Activated naive CD4-positive, alpha-beta T cell treated with anti-CD3 and anti-CD28 coated beads, Interleukin-2, amount 50 U/mL, for 72 hours (primary cell): ENCODE results near the gene LRRC47. TPM values are rescaled to one million over a fixed set of nuclear protein-coding genes. Genes with fewer than 3 reads are reported as not detected.
A peak's percentile ranks its signal among the peaks of the same experiment; 100 is the strongest.
"Not testable (repeated sequence)": the region's sequence is repeated elsewhere in the genome, so short reads cannot be mapped to it uniquely, and the experiment has no call there.

Source experiments
- ATAC-seq, 2 donors: fragments of 150-1000 bp; cut with Tn5 transposase; 2 replicates each; pipeline ENCODE4 v1.10.0; 2021; ENCODE audit warnings: mild to moderate bottlenecking in 2 of 2, moderate library complexity in 2 of 2
- DNase-seq, 2 donors: peaks; one replicate each; pipeline ENCODE4 v3.0.0; 2021 to 2022; ENCODE audit warnings: low spot score in 2 of 2
- H3K27ac Mint-ChIP-seq, 2 donors: one replicate each; pipeline ENCODE4 v1.8.0; 2022; ENCODE audit warnings: mild to moderate bottlenecking in 2 of 2, mixed read lengths in 2 of 2
- H3K36me3 Mint-ChIP-seq, 2 donors: one replicate each; pipeline ENCODE4 v1.8.0; 2022; ENCODE audit warnings: mixed read lengths in 2 of 2
- H3K9me3 Mint-ChIP-seq, 2 donors: one replicate each; pipeline ENCODE4 v1.8.0; 2022; ENCODE audit warnings: mixed read lengths in 2 of 2
- total RNA-seq, 2 donors: library from RNA; stranded (reverse); gene quantifications; one replicate each; pipeline ENCODE4 v1.2.3, GENCODE V29; 2022

LRRC47 gene
- total RNA-seq, 2 donors from 2014 or later: 26.8 to 33.9 TPM

DNA sequence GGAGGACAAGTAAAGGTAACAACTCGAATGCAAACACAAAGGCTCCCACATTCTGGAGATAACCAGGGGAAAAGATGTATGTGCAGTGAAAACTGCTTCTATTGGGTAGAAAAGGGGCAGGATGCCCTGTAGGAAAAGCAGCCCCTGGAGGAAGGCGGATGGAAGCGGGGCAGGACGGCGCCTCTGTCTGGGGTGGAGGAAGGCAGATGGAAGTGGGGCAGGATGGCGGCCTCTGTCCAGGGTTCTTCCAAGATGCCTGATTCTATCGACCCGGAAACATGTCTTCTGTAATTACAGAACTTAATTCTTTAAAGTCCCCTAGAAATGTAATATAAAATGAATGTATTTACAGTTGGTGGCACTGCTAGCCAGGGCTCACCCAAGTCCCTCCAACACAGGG lies 24.0 kb upstream of the LRRC47 start:
- peak overlapping the region in 1 of 2 donors; percentile 51 for H3K27ac Mint-ChIP-seq
- DNase-seq (no peak), ATAC-seq (no peak)
- H3K36me3 Mint-ChIP-seq: no peaks in the 10 kb centered on the region
- no peaks in the 10 kb centered on the region for H3K9me3 Mint-ChIP-seq

DNA sequence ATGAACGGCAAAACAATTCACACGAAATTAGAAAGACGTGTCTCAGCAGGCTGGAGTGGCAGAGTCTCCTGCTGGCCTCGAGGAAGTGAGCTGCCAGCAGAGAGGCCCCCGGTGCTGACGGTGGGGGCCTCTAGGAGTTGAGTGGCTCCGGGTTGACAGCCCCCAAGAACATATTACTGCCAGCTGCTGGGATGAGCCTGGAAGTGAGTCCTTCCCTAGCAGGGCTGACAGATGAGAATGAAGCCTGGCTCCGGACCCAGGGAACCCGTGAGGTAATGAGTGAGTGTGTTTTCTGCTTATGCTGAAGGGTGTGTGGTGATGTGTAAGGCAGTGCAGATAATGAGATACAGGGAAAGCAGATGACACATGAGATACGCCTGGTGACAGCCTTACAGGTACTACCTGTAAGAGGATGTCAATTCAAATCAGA lies 23.5 kb upstream of the LRRC47 start:
- ATAC-seq (no peak), DNase-seq (no peak)
- H3K9me3 Mint-ChIP-seq: no peaks in the 10 kb centered on the region
- H3K36me3 Mint-ChIP-seq: no peaks in the 10 kb centered on the region
- peak overlapping the region in 1 of 2 donors; percentile 51 for H3K27ac Mint-ChIP-seq

DNA sequence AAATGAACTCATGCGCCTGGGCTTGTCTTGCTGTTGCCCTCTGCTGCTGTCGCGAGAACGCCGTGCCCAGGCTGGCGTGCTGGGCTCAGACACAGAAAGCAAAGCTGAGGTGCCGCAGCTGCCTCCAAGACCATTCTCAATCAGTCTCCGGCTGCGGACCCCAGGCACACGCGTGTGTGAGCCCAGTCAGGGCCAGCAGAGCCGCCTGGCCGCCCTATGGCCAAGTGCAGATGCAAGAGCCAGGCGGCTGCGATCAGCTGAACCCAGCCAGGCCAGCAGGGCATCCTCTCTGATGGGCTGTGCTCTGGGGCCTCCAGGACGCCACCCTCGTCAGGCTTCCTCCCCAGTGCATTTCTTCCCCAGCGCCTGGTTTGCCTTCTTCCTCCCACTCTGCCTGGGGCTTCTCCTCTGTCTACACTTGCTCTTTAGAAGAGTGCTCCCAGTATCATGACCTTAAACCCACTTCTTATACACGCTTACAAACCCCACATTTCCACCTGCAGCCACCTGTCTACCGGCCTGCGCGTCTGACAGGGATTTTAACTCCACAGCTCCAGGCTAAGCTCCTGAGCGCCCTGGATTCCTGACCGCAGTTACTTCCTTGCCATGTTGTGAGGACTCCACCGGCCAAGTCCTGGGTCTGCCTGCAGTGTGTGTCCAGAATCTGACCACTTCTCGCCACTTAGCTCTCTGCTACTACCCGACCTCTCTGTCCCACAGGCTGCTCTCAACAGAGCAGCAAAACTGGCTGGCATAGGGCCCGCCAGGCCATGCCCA lies 21.7 kb upstream of the LRRC47 start:
- no peaks in the 10 kb centered on the region for H3K36me3 Mint-ChIP-seq
- ATAC-seq (no peak), DNase-seq (no peak)

DNA sequence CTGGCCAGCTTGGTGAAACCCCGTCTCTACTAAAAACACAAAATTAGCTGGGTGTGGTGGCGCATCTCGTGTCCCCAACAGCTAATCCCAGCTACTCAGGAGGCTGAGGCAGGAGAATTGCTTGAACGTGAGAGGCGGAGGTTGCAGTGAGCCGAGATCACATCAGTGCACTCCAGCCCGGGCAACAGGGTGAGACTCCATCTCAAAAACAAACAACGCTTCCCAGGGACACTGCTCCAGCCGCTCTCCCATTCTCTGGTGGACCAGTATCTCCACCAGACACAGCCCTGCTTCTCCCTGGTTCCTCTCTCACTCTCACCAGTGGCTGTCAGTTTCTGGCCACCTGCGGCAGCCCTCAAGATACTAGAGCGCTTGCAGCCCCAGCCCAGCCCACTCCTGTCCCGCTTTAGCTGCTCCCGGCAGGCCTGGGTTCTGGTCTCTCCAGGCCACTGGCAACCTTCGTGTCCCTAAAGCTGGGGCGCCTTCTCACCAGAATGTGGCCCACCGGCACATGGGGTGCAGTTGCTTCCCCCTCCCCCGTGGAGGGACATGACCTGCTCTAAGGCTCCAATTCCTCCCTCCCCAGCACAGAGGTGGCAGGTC lies 20.9 kb upstream of the LRRC47 start:
- H3K36me3 Mint-ChIP-seq: no peaks in the 10 kb centered on the region
- ATAC-seq: no peak
- no peak for DNase-seq
- peak overlapping the region in 1 of 2 donors; percentile 11 for H3K27ac Mint-ChIP-seq
- H3K9me3 Mint-ChIP-seq: no peaks in the 10 kb centered on the region

More for the DNA sequence above, 21.7 kb upstream of the LRRC47 start:
- Mint-ChIP-seq H3K9me3 (no peaks in the 10 kb centered on the region), H3K27ac (peak overlapping the region; percentile 11 to 88)

DNA sequence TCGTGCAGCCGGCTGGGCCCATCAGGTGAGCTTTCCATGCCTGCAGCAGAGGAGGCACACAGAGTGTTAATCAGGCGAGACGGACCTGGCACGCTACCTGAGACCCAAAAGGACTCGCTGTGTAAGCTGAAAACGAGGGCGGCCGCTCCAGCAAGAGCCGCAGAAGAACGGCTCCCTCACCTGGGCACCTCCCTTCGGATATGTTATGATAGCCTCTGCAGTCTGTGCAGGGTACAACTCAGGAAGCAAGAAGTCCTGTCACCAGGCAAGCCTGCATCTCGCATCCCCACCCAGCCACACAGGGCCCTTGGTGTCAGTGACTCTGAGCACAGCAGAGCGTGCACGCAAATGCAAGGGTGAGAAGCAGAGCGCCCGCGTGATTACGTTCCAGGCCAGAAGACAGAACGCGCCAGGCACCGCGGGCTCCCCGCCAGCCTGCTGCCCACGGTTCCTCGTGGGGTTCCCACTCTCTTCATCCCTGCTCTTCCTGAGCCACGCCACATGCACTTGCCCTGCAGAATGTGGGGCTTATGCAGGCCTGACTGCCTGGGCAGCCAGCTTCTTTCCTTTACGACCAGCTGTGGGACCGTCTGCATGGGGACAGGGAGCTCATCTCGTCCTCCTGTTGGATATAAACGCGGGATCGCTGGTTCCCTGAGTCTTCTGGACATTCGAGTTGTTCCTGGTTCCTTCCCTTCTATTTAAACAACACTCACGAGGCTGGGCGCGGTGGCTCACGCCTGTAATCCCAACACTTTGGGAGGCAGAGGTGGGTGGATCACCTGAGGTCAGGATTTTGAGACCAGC lies 20.2 kb upstream of the LRRC47 start:
- ATAC-seq (no peak), DNase-seq (peak in 1 of 2 donors; percentile 55)
- H3K27ac Mint-ChIP-seq: no peak overlapping the region
- no peaks in the 10 kb centered on the region for H3K36me3 Mint-ChIP-seq
- H3K9me3 Mint-ChIP-seq: no peaks in the 10 kb centered on the region

DNA sequence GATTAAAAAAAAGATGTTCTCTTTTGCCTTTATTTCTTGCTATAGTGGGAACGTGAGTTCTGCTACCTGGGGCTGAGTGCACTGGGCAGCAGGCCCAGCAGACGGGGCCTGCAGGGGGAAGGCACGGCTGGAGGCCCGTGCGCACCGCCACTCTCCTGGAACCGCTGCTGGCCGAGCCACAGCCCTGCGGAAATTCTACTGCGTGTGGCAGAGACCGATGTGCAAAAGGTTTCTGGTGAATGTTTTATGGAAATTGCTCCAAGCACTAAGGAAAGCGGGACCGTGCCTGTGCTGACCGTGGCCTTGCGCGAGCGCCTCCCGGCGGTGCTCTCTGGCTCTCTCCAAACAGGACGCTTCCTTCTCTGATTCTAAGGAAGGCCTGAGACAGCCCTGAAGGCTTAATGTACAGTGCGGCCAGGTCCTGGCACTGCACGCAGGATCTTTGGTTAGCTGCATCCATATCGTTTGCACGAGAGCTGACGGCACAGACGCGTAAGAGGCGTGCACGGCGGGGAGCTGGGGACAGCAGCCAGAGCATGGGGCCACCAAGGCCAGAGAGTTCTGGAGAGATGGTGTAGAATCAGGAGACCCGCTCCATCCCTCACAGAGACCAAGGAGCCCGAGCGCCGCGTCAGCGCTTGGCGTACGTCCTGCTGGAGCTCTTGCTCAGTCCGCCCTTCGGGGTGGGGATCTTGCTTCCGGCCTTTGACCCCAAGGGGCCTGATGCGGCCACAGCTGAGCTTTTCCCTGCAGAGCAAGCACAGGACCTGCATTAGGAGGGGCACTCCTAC lies 18.7 kb upstream of the LRRC47 start:
- Mint-ChIP-seq H3K9me3 (no peaks in the 10 kb centered on the region), H3K27ac (no peak overlapping the region)

DNA sequence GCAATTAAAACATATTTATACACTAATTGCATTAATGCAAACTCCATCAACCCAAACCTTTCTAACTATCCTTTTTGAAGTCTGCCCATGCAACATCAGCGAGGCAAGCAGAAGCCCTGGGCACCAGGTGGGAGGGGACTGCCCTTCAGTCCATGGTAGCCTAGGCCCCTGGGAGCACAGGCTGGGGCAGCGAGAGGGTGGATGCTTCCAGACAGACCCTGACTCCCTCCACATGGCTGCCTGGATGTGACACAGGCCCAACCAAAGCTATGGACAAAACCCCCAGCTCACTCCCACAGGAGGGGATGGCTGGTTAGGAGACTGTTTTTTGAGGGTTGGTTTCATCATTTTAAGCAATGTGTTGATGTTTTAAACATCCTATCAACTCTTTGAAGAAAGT lies 17.8 kb upstream of the LRRC47 start:
- Mint-ChIP-seq H3K9me3 (no peaks in the 10 kb centered on the region), H3K36me3 (no peaks in the 10 kb centered on the region), H3K27ac (peak overlapping the region in 1 of 2 donors; percentile 44)
- no peak for DNase-seq
- ATAC-seq: no peak

More for the DNA sequence above, 18.7 kb upstream of the LRRC47 start:
- DNase-seq (no peak), ATAC-seq (no peak)
- H3K36me3 Mint-ChIP-seq: no peaks in the 10 kb centered on the region

DNA sequence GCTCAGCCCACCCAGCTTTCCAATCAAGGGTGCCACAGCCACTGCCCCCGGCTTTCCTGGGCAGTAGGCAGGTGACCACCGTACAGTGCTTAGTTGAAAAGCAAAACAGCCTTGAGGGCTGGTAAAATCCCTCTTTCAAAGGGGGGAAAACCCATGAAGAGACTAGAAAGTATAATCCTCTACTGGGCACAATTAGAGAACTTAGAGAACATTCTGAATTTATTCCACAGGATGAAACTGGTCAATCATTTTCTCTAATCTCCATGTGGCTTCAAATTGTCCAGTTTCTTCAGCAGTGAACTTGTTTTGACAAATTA lies 15.3 kb upstream of the LRRC47 start:
- Mint-ChIP-seq H3K9me3 (peaks cover 0 to 4% of the 10 kb centered on the region in 2 donors), H3K27ac (no peak overlapping the region), H3K36me3 (no peaks in the 10 kb centered on the region)
- no peak for DNase-seq
- ATAC-seq: no peak

DNA sequence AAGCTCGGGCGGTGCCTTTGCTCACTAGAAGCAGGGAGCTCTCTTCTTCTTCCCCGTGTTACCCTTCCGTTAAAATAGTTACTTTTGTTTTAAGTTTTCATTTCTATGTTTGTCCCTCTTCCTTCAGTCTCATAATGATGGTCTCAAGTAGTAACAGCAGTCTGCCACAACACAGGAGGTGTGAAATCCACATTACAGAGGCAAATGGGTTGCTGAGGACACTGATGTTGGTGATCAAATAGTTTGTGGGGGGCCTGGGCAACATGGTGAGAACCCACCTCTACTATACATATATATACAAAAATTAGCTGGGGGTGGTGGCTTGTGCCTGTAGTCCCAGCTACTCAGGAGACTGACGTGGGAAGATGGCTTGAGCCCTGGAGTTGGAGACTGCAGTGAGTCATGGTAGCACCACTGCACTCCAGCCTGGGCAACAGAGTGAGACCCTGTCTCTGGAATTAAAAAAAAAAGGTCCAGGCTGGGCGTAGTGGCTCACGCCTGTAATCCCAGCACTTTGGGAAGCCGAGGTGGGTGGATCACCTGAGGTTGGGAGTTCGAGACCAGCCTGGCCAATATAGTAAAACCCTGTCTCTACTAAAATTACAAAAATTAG lies 14.0 kb upstream of the LRRC47 start:
- DNase-seq, H3K9me3 Mint-ChIP-seq, H3K36me3 Mint-ChIP-seq, ATAC-seq, H3K27ac Mint-ChIP-seq: not testable (repeated sequence)

DNA sequence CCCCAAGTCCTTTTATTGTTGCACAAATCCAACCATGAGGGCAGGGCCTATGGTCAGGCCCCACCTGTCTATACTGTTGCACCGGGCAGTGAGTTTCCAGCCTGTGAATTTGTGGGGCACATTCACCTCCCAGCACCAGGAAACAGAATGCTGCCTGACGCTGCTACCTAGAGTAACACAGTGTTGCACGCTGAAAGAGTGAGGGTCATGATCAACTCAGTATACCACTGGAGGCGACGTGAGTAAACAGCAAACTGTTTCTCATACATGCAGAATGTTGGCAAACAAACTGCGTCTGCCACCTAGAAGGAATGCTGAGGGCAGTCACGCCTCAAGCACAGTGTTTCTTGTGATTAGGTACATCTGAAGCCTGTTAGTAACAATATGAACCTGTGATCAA lies 13.4 kb upstream of the LRRC47 start:
- H3K27ac Mint-ChIP-seq: no peak overlapping the region
- peaks cover 0 to 4% of the 10 kb centered on the region in 2 donors for H3K9me3 Mint-ChIP-seq
- no peak for ATAC-seq
- H3K36me3 Mint-ChIP-seq: no peaks in the 10 kb centered on the region
- DNase-seq: no peak

DNA sequence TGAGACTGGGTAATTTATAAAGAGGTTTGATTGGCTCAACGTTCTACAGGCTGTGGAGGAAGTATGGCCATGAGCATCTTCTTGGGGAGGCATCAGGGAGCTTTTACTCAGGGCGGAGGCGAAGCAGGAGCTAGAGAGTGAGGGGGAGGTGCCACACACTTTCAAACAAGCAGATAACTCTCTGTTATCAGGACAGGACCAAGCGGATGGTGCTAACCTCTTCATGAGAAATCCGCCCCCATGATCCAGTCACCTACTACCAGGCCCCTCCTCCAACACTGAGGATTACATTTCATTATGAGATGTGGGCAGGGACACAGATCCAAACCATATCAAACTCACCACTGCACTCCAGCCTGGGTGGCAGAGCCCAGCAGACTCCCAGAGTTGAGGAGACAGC lies 11.5 kb upstream of the LRRC47 start:
- Mint-ChIP-seq H3K27ac (no peak overlapping the region), H3K9me3 (peaks cover 0 to 4% of the 10 kb centered on the region in 2 donors), H3K36me3 (no peaks in the 10 kb centered on the region)
- DNase-seq (no peak), ATAC-seq (no peak)

DNA sequence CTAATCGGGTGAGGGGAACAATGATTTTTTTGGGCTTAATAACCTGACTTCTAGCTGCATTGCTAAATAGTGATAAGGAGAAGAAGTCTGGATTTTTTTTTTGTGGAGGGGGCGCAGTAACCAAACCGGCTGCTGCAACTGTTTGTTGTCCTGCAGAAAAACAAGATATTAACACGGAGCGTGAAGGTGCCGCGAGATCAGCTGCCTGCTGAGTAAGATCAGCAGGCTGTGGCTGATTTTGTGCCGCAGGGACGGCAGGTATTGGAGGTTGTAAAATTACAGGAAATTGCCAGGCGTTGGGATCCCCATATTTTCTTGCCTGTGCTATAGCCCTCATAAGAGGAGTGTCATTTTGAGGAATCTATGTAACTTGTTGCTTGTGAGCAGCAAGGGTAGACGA lies 8.7 kb upstream of the LRRC47 start:
- DNase-seq: no peak
- H3K36me3 Mint-ChIP-seq: no peaks in the 10 kb centered on the region
- H3K9me3 Mint-ChIP-seq: peaks cover 0 to 4% of the 10 kb centered on the region in 2 donors
- no peak overlapping the region for H3K27ac Mint-ChIP-seq
- ATAC-seq: no peak

DNA sequence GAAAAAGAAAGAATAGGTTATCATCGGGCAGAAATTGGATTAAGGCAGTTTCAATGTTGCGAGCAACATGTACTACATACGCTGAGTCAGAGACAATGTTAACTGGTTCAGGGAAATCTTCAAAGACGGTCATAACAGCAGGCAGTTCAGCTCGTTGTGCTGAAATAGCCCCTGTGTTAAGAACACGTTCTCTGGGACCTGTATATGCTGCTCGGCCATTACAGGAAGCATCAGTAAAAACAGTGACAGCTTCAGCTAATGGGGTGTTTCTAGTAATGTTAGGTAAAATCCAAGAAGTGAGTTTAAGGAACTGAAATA lies 8.3 kb upstream of the LRRC47 start:
- not testable (repeated sequence) for H3K27ac Mint-ChIP-seq, ATAC-seq, H3K36me3 Mint-ChIP-seq, H3K9me3 Mint-ChIP-seq, DNase-seq

DNA sequence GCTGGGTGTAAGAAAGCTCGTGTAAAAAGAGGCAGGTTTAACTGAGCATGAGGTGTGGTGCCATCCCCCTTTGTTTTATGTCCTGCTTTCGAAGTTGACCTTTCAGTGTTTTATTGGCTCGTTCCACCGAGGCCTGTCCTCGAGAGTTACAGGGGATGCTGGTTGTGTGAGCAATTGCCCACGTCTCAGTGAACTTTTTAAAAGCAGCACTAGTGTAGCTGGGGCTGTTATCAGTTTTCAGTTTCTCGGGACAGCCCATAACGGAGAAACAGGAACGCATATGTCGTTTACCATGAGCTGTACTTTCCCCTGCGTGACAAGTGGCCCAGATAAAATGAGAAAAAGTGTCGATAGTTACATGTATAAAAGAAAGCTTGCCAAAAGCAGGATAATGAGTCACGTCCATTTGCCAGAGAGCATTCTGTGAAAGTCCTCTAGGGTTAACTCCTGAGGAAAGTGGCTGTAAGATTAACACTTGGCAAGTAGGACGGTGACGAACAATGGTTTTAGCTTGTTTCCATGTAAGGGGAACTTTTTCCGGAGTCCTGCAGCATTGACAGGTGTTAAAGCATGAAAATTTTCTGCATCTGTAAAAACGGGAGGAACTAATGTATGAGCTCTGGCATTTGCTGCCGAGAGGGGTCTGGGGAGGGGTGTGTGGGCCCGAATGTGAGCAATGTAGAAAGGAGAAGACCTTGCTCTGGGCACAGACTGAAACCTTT lies 7.8 kb upstream of the LRRC47 start:
- no peak for ATAC-seq
- H3K27ac Mint-ChIP-seq: no peak overlapping the region
- DNase-seq: no peak
- peaks cover 0 to 4% of the 10 kb centered on the region in 2 donors for H3K9me3 Mint-ChIP-seq
- H3K36me3 Mint-ChIP-seq: no peaks in the 10 kb centered on the region

DNA sequence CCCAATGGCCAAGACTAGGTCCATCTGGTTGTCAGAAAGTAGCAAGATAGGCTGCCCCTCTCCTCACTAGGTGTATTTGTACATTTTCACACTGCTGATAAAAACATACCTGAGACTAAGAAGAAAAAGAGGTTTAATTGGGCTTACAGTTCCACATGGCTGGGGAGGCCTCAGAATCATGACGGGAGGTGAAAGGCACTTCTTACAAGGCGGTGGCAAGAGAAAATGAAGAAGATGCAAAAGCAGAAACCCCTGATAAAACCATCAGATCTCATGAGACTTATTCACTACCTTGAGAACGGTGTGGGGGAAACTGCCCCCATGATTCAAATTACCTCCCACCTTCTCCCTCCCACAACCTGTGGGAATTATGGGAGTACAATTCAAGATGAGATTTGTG lies 4.5 kb upstream of the LRRC47 start:
- H3K9me3 Mint-ChIP-seq, DNase-seq, ATAC-seq, H3K36me3 Mint-ChIP-seq: not testable (repeated sequence)
- peak overlapping the region in 1 of 2 donors; percentile 60 for H3K27ac Mint-ChIP-seq
